Measurements from ENCODE around the gene ERO1A. TPM values are rescaled to one million over a fixed set of nuclear protein-coding genes. Genes with fewer than 3 reads are reported as not detected.

Gene ERO1A
- total RNA-seq, 2 donors from 2014 or later, result 90.6 to 92.6 TPM

DNA sequence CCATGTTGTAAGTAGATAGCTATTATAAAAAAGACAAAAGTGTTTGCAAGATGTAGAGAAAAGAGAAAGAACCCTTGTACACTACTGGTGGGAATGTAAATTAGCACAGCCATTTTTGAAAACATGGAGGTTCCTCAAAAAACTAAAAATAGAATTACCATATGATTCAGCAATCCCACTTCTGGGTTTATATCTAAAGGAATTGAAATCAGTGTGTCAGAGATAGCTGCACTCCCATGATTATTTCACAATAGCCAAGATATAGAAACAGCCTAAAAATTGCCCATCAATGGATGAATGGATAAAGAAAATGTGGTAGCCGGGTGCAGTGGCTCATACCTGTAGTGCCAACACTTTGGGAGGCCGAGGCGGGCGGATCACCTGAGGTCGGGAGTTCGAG is 20.8 kb upstream of the ERO1A start:
- H3K9me3 ChIP-seq (ENCODE audit: control insufficient read depth, low read length, poor library complexity, severe bottlenecking), result no peaks in the 10 kb centered on the region
- Mint-ChIP-seq H3K27ac (peak overlapping the region; percentile 41), H3K36me3 (ENCODE audit: low read depth) (peaks cover 2% of the 10 kb centered on the region), H3K4me1 (peaks cover 2% of the 10 kb centered on the region), H3K27me3 (no peaks in the 10 kb centered on the region), H3K4me3 (no peak overlapping the region)
- ATAC-seq (no peak), DNase-seq (no peak)

DNA sequence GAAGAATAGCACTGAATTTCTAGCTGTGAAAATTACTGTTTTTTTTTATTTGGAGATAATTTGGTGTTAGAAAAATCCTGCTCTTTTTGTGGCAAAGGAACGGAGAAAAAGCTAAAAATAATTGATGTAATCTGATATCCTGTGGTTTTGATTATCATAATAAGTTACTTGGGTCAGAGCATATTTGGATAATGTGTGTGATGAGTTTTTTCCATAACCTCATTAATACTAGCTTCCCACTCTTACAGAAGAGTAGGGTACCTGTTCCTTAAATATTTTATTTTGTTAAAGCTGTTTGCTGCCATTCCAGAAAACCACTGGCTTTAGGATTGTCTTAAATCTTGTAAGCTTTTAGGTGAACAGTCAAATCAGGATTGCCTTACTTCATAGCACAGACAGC is 16.3 kb upstream of the ERO1A start:
- H3K9me3 ChIP-seq (ENCODE audit: control insufficient read depth, low read length, poor library complexity, severe bottlenecking), result no peaks in the 10 kb centered on the region
- DNase-seq (no peak), ATAC-seq (no peak)
- H3K4me3 Mint-ChIP-seq, result no peak overlapping the region
- peaks cover 17% of the 10 kb centered on the region for H3K4me1 Mint-ChIP-seq
- H3K36me3 Mint-ChIP-seq (ENCODE audit: low read depth), result peaks cover under 1% of the 10 kb centered on the region
- H3K27ac Mint-ChIP-seq, result peak overlapping the region; percentile 41
- no peaks in the 10 kb centered on the region for H3K27me3 Mint-ChIP-seq

DNA sequence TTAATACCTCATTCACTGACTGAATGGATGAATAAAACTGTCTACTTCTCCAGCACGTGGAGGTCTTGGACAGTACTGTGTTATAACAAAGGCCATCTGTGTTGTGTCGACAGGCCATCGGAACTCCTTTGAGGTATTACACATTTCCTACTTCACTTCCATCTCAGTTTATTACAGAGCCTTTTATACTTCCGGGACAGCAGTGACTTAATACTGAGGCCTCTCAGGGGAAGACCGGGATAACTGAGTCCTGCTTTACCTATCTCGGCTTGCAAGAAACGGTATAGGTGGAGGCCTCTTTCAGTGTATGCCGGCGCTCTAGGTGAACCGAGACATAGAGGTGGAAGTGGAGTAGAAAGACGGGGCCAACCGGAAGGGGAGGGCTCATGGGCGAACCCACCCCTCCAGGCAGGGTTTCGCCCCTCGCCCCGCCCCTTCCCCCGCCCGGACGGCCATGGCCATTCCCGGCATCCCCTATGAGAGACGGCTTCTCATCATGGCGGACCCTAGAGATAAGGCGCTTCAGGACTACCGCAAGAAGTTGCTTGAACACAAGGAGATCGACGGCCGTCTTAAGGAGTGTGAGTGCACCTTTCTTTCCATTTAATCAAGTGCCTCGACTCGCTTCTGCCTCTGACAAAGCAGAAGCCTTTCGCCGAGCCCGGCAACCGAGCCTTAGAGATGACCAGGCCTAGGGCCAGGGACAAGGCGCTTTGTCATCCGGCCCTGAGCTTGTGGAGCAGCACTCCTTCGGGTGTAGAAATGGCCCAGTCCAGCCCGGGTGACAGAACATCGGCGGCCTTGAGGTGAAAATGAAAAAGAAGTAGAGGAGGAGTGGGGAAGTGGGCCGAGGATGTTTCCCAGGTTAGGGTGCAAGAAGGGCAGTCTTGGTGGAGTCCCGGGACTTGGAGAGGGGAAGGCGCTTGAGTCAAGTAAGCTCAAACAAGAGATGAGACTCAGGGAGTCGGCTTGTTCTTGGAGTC is 11.7 kb upstream of the ERO1A start, which contains the start of gene PSMC6:
Gene PSMC6 (plus strand): TSS at position 477 of the 983 bp plus-strand sequence. CDS start 20 bp downstream, at position 497.
- ATAC-seq, result peak; percentile 97
- Mint-ChIP-seq H3K36me3 (ENCODE audit: low read depth) (no peaks in the 10 kb centered on the region), H3K4me3 (peak within 1 kb of the TSS; percentile 98), H3K27me3 (no peaks in the 10 kb centered on the region), H3K27ac (peak within 1 kb of the TSS; percentile 98), H3K4me1 (peaks cover 22% of the 10 kb centered on the region)
- DNase-seq, result peak; percentile 89 to 95 (median 93)
- no peaks in the 10 kb centered on the region for H3K9me3 ChIP-seq (ENCODE audit: control insufficient read depth, low read length, poor library complexity, severe bottlenecking)

DNA sequence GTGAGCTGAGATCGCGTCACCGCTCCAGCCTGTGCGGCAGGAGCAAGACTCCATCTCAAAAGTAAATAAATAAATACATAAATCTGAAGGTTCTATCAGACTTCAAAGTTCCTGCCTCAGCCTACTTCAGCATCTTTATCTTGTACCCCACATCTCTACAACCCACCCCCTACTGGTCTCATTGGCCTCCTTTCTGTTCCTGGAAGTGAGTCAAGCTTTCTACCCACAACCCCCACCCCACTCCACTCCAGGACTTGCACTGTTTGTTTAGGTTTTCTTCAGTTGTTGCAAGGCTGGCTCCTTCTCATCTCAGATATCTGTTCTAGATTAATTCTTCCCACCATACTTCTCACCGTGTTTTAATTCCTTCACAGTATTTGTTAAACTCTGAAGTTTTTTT is 10.9 kb upstream of the ERO1A start:
- DNase-seq (peak in 1 of 3 donors; percentile 19), ATAC-seq (peak; percentile 40)
- Mint-ChIP-seq H3K4me3 (peak overlapping the region; percentile 98), H3K4me1 (peaks cover 21% of the 10 kb centered on the region), H3K36me3 (ENCODE audit: low read depth) (no peaks in the 10 kb centered on the region), H3K27me3 (no peaks in the 10 kb centered on the region), H3K27ac (peak overlapping the region; percentile 98)
- H3K9me3 ChIP-seq (ENCODE audit: control insufficient read depth, low read length, poor library complexity, severe bottlenecking), result no peaks in the 10 kb centered on the region

DNA sequence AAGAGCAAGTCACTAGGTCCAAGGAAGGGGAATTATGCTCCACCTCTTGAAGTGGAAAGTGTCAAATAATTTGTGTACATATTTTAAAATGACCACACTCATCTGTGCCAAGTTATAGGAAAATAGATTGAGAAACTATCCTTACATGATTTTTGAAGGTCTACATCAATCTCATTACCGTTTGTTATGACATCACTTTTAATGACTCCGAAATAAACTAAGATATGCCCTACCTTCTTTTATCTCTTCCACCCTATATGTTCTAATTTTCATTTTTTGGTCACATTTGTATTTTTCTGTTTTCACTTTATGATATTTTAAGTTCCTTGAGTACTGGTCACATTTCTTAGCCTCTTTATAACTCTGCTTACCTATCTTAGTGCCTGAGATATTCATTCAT is 8.3 kb upstream of the ERO1A start:
- H3K36me3 Mint-ChIP-seq (ENCODE audit: low read depth), result no peaks in the 10 kb centered on the region
- ATAC-seq (no peak), DNase-seq (no peak)
- H3K27me3 Mint-ChIP-seq, result no peaks in the 10 kb centered on the region
- peaks cover 19% of the 10 kb centered on the region for H3K4me1 Mint-ChIP-seq
- no peak overlapping the region for H3K4me3 Mint-ChIP-seq
- H3K27ac Mint-ChIP-seq, result peak overlapping the region; percentile 45
- no peaks in the 10 kb centered on the region for H3K9me3 ChIP-seq (ENCODE audit: control insufficient read depth, low read length, poor library complexity, severe bottlenecking)

DNA sequence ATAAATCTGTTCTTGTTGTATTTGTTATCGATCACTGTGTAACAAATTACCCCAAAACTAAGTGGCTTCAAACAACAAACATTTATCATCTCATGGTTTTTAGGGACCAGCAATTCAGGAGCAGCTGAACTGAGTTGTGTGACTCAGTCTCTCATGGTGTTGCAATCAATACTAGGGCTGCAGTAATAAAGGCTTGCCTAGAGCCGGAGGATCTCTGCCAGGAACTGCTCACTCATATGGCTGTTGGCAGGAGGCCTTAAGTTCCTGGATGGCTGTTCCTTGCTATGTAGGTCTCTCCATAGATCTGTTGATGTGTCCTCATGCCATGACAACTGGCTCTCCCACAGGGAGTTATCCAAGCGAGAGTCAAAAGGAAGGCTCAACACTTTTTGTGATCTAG is 7.9 kb upstream of the ERO1A start:
- Mint-ChIP-seq H3K27me3 (no peaks in the 10 kb centered on the region), H3K36me3 (ENCODE audit: low read depth) (no peaks in the 10 kb centered on the region), H3K27ac (no peak overlapping the region), H3K4me3 (no peak overlapping the region), H3K4me1 (peaks cover 19% of the 10 kb centered on the region)
- ATAC-seq, result no peak
- no peak for DNase-seq
- no peaks in the 10 kb centered on the region for H3K9me3 ChIP-seq (ENCODE audit: control insufficient read depth, low read length, poor library complexity, severe bottlenecking)

DNA sequence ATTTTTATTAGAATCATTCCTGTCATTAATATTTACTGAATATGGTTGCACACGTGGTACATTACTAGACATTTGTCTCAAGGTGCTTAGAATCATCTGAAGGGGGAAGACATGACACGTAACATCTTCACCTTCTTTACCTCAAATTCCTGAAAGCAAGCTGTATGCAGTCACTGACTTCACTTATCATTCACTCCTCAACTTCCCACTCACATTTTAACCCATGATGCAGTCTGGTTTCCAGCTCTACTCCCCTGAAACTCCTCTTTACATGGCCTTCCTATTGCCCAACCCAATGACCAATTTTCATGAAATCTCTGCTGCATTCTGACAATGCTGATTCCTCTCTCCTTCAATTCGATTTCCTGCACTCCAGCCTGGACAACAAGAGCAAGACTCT is 5.9 kb upstream of the ERO1A start:
- Mint-ChIP-seq H3K4me3 (peak overlapping the region; percentile 25), H3K27ac (no peak overlapping the region), H3K36me3 (ENCODE audit: low read depth) (no peaks in the 10 kb centered on the region), H3K4me1 (peaks cover 3% of the 10 kb centered on the region), H3K27me3 (no peaks in the 10 kb centered on the region)
- DNase-seq (no peak), ATAC-seq (no peak)
- no peaks in the 10 kb centered on the region for H3K9me3 ChIP-seq (ENCODE audit: control insufficient read depth, low read length, poor library complexity, severe bottlenecking)

DNA sequence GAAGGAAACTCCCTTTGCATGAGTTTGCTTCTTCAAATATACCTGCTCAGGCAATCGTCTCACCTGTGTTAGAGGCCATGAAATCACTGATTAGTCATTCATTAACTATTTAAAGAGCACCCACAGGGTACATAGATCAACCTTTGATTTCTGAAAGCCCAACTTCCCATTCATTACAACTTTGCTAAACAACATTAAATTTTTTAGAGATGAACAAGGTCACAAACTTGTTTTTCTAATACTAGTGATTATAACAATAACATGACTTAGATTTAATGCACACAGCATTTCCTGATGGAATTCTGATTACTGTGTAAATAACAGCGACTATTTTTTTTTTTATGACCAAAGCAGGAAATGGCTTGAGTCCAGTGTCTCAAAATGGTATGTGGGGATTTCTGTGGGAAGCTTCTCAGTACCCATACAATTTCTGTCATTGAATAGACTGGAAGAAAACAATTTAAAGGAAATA is 5.4 kb upstream of the ERO1A start:
- Mint-ChIP-seq H3K27me3 (no peaks in the 10 kb centered on the region), H3K4me1 (peaks cover 3% of the 10 kb centered on the region), H3K36me3 (ENCODE audit: low read depth) (no peaks in the 10 kb centered on the region), H3K27ac (no peak overlapping the region), H3K4me3 (no peak overlapping the region)
- no peak for ATAC-seq
- H3K9me3 ChIP-seq (ENCODE audit: control insufficient read depth, low read length, poor library complexity, severe bottlenecking), result no peaks in the 10 kb centered on the region
- no peak for DNase-seq

DNA sequence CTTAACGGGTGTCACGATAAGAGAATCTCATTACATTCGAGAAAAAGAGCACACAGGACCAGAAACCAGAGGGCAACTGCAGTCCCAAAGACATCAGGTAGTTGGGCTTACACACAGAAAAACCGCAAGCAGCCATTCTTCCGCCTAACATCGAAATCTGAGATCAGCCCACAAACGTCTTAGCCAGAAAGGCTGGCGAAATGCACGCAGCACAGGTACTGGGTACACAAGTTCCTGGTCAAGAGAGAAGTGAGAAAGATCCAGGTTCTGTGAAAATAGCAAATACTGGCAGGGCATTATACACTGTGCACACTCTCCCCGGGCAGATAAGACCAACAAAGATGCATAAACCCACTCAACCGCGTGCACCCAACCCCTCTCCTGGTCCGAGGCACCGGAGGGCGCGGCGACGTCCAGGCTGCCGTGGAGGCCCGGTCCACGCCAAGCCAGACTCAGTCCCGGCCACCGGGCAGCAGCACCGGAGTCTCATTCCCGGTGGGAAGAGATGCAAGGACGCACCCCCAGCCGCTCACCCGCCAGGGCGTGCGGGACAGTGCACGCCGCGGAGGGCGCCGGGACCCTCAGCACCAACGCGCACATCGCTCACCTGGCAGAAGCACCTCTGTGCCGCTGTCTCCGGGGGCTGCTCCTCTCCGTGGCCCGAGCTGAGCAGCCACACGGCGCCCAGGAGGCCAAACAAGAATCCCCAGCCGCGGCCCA is 437 bp downstream of the ERO1A start:
- ATAC-seq, result peak; percentile 73
- H3K4me3 Mint-ChIP-seq, result peak overlapping the region; percentile 99
- H3K27me3 Mint-ChIP-seq, result no peaks in the 10 kb centered on the region
- peaks cover 41% of the 10 kb centered on the region for H3K4me1 Mint-ChIP-seq
- H3K27ac Mint-ChIP-seq, result peak overlapping the region; percentile 95
- DNase-seq, result peak; percentile 26 to 39 (median 39)
- peaks cover 2% of the 10 kb centered on the region for H3K36me3 Mint-ChIP-seq (ENCODE audit: low read depth)
- no peaks in the 10 kb centered on the region for H3K9me3 ChIP-seq (ENCODE audit: control insufficient read depth, low read length, poor library complexity, severe bottlenecking)

DNA sequence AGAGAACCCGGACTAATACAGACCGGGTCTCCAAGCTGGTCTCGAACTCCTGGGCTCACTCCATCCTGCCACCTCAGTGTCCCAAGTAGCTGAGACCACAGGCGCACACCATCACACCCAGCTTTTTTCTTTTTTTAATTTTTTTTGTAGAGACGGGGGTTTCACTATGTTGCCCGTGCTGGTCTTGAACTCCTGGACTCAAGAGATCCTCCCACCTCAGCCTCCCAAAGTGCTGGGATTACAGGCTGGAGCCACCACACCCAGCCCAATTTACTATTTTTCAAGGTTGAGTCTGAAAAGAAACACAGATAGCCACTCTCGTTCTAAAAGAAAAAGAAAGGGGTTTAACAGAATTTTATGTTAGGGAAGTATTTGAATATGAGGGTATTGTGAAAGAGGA is 1.8 kb downstream of the ERO1A start:
- peak overlapping the region; percentile 95 for H3K27ac Mint-ChIP-seq
- H3K9me3 ChIP-seq (ENCODE audit: control insufficient read depth, low read length, poor library complexity, severe bottlenecking), result no peaks in the 10 kb centered on the region
- ATAC-seq, result no peak
- H3K27me3 Mint-ChIP-seq, result no peaks in the 10 kb centered on the region
- peaks cover 2% of the 10 kb centered on the region for H3K36me3 Mint-ChIP-seq (ENCODE audit: low read depth)
- H3K4me1 Mint-ChIP-seq, result peaks cover 43% of the 10 kb centered on the region
- DNase-seq, result no peak
- peak overlapping the region; percentile 69 for H3K4me3 Mint-ChIP-seq

DNA sequence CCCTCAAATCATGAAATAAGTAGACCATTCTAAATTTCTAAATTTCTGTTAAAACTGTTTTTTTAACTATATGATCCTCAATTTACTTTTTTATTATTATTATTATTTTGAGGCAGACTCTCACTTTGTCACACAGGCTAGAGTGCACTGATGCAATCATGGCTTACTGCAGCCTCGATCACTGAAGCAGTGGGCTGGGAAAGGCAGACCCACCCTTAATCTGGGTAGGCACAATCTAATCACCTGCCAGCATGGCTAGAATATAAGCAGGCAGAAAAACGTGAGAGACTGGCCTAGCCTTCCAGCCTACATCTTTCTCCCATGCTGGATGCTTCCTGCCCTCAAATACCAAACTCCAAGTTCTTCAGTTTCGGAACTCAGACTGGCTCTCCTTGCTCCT is 2.3 kb downstream of the ERO1A start:
- ATAC-seq (no peak), DNase-seq (no peak)
- Mint-ChIP-seq H3K27ac (peak overlapping the region; percentile 95), H3K4me3 (peak overlapping the region; percentile 80), H3K4me1 (peaks cover 48% of the 10 kb centered on the region), H3K36me3 (ENCODE audit: low read depth) (peaks cover 2% of the 10 kb centered on the region), H3K27me3 (no peaks in the 10 kb centered on the region)
- H3K9me3 ChIP-seq (ENCODE audit: control insufficient read depth, low read length, poor library complexity, severe bottlenecking), result no peaks in the 10 kb centered on the region

DNA sequence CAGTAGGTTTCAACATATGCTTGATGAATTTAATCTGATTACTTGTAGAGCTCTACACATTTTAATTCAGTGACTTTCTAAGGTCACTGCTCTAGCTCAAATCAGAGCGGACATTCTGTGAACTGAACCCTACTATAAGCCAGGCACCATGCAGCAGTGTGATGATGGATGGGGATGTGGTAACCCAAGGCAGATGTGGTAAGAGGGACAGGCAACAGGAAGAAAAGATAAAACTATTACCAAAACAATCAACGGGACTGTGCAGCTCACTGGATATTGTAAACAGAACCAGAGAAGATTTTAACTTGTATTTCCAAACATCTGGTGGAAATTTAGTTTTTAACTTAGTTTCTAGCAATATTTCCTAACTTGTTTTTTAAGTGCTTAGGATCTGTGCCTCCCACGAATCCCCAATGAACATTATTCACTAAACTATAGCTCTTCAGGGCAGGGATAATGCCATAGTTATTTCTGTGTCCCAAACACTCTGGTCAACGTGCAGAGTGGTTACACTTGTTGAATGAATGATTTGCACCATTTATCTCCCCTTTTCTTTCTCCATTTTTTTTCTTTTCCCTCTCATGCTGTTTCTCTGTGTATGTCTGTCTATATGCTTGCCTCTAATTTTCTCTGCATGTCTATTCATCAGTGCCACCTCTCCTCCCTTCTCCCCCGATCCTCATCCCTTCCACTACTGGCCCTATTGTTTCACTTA is 3.0 kb downstream of the ERO1A start:
- H3K4me1 Mint-ChIP-seq, result peaks cover 52% of the 10 kb centered on the region
- H3K27me3 Mint-ChIP-seq, result no peaks in the 10 kb centered on the region

More for the DNA sequence above, 3.0 kb downstream of the ERO1A start:
- no peak for DNase-seq
- Mint-ChIP-seq H3K36me3 (ENCODE audit: low read depth) (peaks cover 2% of the 10 kb centered on the region), H3K4me3 (peak overlapping the region; percentile 80), H3K27ac (peak overlapping the region; percentile 95)
- ATAC-seq, result peak; percentile 45
- H3K9me3 ChIP-seq (ENCODE audit: control insufficient read depth, low read length, poor library complexity, severe bottlenecking), result no peaks in the 10 kb centered on the region

Data from T-helper 17 cell (primary cell).